SK-N-SH treated with all-trans-retinoic acid at 6 μM for 48 hours (cell line): Measurements from ENCODE around the gene MIPEP.

Experiments used
- CREB5 ChIP-seq: fragments of 250-450 bp; sonication (Bioruptor Pico); IDR thresholded peaks from 2 replicates; pipeline ENCODE4 v1.5.1; 2020; ENCODE audit warnings: low read depth, mild to moderate bottlenecking, moderate library complexity
- CSDC2 ChIP-seq: fragments of 250-450 bp; sonication (Bioruptor Pico); IDR thresholded peaks from 2 replicates; pipeline ENCODE4 v1.5.0; 2020; ENCODE audit warnings: mild to moderate bottlenecking, moderate library complexity
- ESRRG ChIP-seq: fragments of 250-450 bp; sonication (Bioruptor Pico); IDR thresholded peaks from 2 replicates; pipeline ENCODE4 v1.6.1; 2021; ENCODE audit warnings: mild to moderate bottlenecking
- ZFP30 ChIP-seq: fragments of 450-650 bp; formaldehyde crosslinking; IDR thresholded peaks from 2 replicates; pipeline ENCODE4 v1.5.0; 2022; ENCODE audit warnings: mild to moderate bottlenecking, moderate library complexity
- ZNF565 ChIP-seq: fragments of 450-650 bp; formaldehyde crosslinking; conservative IDR thresholded peaks from 2 replicates; pipeline ENCODE4 v1.5.0; 2020; ENCODE audit warnings: low read depth, mild to moderate bottlenecking, moderate library complexity
- ZNF70 ChIP-seq: fragments of 450-650 bp; formaldehyde crosslinking; IDR thresholded peaks from 2 replicates; pipeline ENCODE4 v1.5.0; 2020; ENCODE audit warnings: mild to moderate bottlenecking, moderate library complexity

DNA sequence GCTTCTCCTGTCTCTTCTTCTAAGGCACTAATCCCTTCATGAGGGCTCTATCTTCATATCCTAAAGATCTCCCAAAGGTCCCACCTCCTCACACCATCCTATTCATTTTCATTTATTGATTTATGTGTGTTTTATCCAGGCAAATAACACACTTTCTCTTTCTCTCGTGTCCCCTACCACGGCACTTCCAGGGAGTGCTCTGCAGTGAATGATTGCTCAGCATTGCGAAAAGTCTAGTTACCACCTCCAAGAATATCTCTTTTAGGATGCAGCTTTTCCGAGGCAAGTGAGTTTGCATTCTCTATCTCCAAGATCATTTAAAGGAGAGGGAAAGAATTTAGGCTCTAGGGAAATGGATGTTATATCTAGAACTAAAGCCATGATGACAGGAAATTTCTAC is 101.7 kb downstream of the MIPEP start:
- no peak for TF ChIP-seq ZFP30 (CRISPR knock-in tag)
- no peak for TF ChIP-seq CREB5 (CRISPR knock-in tag)
- TF ChIP-seq ESRRG: no peak
- TF ChIP-seq CSDC2 (CRISPR knock-in tag): no peak
- no peak for TF ChIP-seq ZNF70 (CRISPR knock-in tag)
- TF ChIP-seq ZNF565 (CRISPR knock-in tag): no peak
